ENCODE data around the gene MILR1. TPM values are rescaled to one million over a fixed set of nuclear protein-coding genes. Genes with fewer than 3 reads are reported as not detected.

Gene MILR1
- total RNA-seq, 1 donor from 2014 or later: 19.6 TPM

DNA sequence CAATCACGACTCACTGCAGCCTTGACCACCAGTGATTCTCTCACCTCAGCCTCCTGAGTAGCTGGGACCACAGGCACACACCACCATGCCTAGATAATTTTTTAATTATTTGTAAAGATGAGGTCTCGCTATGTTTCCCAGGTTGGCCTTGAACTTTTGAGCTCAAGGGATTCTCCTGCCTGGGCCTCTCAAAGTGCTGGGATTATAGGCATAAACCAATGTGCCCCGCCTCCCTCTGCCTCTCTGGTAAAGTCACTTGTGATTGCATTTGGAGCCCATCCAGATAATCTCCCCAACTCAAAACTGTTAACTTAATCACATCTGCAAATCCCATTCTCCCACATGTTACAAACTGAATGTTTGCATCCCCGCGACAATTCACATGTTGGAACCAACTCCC lies 46.4 kb upstream of the MILR1 start:
- ATAC-seq (no peak), DNase-seq (no peak)
- Histone ChIP-seq H3K4me1 (peaks cover 51% of the 10 kb centered on the region), H3K27me3 (ENCODE audit: low read depth) (no peaks in the 10 kb centered on the region), H3K27ac (no peak overlapping the region), H3K9me3 (no peaks in the 10 kb centered on the region), H3K4me3 (no peak overlapping the region), H3K36me3 (no peaks in the 10 kb centered on the region)
- TF ChIP-seq, protein P1, sequence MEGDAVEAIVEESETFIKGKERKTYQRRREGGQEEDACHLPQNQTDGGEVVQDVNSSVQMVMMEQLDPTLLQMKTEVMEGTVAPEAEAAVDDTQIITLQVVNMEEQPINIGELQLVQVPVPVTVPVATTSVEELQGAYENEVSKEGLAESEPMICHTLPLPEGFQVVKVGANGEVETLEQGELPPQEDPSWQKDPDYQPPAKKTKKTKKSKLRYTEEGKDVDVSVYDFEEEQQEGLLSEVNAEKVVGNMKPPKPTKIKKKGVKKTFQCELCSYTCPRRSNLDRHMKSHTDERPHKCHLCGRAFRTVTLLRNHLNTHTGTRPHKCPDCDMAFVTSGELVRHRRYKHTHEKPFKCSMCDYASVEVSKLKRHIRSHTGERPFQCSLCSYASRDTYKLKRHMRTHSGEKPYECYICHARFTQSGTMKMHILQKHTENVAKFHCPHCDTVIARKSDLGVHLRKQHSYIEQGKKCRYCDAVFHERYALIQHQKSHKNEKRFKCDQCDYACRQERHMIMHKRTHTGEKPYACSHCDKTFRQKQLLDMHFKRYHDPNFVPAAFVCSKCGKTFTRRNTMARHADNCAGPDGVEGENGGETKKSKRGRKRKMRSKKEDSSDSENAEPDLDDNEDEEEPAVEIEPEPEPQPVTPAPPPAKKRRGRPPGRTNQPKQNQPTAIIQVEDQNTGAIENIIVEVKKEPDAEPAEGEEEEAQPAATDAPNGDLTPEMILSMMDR (IDR thresholded peaks at IDR 0.05): no peak
- intact Hi-C loops (cut with DNase I): no loop called here

DNA sequence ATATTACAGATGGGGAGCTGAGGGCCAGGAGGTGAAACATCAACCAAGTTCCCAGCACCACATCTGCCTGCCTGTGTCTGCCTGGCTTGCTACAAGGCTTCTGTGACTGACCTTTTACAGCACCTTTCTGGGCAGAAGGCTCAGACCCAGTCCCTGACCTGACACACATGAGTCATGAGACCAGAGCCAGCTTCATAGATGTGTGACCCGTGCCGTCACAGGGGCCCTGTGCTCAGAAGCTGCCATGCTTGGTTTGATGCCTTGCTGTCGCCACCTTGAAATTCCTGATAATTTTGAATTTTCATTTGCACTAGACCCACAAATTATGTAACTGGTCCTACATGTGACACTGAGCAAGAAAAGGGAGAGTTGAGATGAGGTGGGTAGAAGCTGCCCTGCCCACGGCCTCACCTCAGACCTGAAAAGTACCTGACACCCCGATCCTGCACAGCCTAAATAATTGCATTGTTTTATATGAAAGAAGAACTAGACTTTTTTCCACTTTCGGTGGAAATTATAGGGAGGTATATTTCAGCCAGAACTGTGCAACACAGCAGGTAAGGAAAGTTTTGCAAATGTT lies 44.9 kb upstream of the MILR1 start:
- Histone ChIP-seq H3K4me1 (peaks cover 51% of the 10 kb centered on the region), H3K4me3 (no peak overlapping the region), H3K36me3 (no peaks in the 10 kb centered on the region), H3K27ac (peak overlapping the region; percentile 41), H3K27me3 (ENCODE audit: low read depth) (no peaks in the 10 kb centered on the region), H3K9me3 (no peaks in the 10 kb centered on the region)
- TF ChIP-seq, protein P1 (IDR thresholded peaks at IDR 0.05): no peak
- intact Hi-C loops (cut with DNase I): no loop called here
- no peak for ATAC-seq
- no peak for DNase-seq

DNA sequence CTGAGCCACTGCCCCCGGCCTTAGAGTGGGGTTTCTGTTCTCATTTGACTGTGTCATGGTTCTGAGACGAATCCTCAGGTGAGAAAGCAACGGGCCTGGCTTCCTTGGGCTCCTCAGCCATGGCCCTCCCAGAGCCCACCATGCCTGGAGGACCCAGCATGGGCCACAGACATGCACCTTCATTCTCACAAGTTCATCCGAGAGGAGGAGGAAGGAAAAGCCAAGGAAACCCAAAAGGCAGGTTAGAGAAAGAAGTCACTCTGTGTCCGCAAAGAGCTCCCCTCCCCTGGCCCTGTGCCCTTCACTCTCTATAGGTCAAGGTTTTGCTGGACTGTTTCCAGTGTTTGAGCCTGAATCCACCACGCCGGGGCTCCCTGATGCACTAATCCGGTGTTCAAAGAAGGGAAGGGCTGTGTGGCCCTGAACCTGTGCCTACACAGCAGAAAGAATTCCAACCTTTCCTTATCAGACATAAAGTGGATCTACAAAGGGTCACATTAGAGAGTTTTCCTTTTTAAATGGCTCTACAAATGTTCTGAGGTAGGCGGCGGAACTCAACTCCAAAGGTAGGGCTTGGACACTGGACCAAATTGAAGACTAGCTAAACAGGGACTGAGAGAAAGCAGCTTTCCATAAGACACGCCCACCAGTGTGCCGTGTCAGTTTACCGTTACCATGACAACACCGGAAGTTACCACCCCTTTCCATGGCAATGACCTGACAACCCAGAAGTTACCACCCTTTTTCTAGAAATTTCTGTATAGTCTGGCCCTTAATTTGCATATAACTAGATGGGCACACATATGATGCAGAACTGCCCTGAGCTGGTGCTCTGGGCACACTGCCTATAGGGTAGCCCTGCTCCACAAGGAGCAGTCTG lies 42.4 kb upstream of the MILR1 start:
- Histone ChIP-seq H3K27ac (no peak overlapping the region), H3K27me3 (ENCODE audit: low read depth) (no peaks in the 10 kb centered on the region), H3K9me3 (no peaks in the 10 kb centered on the region), H3K36me3 (no peaks in the 10 kb centered on the region), H3K4me3 (no peak overlapping the region), H3K4me1 (peaks cover 55% of the 10 kb centered on the region)
- DNase-seq (no peak), ATAC-seq (peak in 1 of 2 donors; percentile 13)
- TF ChIP-seq, protein P1 (IDR thresholded peaks at IDR 0.05): no peak
- intact Hi-C loops (cut with DNase I): no loop called here

DNA sequence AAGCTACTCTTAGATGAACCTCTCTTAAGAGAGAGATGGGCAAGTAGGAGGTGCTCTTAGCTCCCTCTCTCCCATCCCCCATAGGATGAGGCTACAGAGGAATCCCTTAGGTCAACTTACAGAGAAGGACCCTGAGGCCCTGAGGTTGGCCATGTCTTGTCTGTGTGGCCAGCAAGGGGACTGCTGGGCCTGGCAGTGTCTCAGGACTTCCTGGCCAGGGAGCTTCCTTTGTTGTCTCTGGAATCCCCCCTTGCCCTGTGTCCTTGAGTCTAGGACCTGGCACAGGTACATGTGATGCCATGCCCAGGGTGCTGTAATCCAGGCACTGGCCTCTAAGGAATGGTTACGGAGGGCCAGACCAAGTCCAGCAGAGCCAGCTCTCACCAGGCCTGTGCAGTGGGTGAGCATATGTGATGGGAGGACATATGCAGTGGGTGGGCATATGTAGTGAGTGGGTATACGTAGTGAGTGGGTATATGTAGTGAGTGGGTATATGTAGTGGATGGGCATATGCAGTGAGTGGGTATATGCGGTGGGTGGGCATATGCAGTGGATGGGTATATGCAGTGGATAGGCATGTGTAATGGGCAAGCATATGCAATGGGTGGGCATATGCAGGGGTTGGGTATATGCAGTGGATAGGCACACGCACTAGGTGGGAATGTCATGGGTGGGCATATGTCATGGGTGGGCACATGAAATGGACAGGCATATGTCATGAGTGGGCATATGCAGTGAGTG lies 38.0 kb upstream of the MILR1 start:
- ATAC-seq: no peak
- intact Hi-C loops (cut with DNase I): loop anchor here (10.0 kb wide), 1 partner anchor 86 kb away; no protein-coding TSS in a partner anchor
- Histone ChIP-seq H3K36me3 (no peaks in the 10 kb centered on the region), H3K9me3 (no peaks in the 10 kb centered on the region), H3K27ac (peak overlapping the region; percentile 31), H3K4me3 (no peak overlapping the region), H3K4me1 (peaks cover 42% of the 10 kb centered on the region), H3K27me3 (ENCODE audit: low read depth) (no peaks in the 10 kb centered on the region)
- DNase-seq: no peak
- TF ChIP-seq, protein P1 (IDR thresholded peaks at IDR 0.05): no peak

DNA sequence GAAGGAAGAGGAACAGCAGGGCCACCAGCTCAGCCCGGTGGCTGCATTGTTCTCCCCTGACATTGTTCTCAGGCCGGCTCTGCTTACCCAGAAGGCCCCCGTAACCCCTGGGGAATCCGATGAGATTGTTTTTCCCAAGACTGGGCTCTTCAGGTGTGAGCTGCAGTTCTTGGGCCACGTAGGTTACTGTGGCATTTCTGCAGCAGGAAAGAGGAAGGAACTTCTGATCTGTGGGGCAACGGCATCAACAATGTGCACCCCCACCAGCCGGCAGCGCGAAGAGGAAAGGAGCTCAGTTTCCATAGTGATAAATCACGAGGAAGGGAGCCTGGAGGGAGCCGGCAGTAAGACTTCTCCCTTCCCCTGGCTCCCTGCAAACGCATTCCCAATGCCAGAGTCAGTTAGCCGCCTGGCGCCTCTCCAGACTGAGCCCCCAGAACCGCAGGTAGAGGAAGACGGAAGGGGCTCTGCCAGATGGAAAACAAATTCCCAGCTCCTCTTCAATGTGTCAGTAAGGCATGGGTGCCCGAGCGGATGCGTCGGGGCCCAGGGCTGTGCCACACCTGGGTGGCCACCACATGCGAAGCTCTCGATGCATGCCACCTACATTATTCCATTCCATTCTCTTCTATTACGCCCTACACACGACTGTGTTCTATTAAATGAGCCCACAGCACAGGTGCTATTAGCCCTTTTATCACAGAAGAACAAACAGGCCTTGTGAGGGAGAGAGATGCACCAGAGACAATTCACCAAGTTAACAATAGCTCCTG lies 36.7 kb upstream of the MILR1 start:
- intact Hi-C loops (cut with DNase I): loop anchor here (10.0 kb wide), 1 partner anchor 87 kb away; no protein-coding TSS in a partner anchor
- Histone ChIP-seq H3K27me3 (ENCODE audit: low read depth) (no peaks in the 10 kb centered on the region), H3K36me3 (no peaks in the 10 kb centered on the region), H3K27ac (peak overlapping the region; percentile 62), H3K4me1 (peaks cover 30% of the 10 kb centered on the region), H3K9me3 (no peaks in the 10 kb centered on the region), H3K4me3 (peak overlapping the region; percentile 44)
- TF ChIP-seq, protein P1 (IDR thresholded peaks at IDR 0.05): no peak
- DNase-seq: peak; percentile 79
- peak; percentile 77 to 78 for ATAC-seq
